ENCODE results near the gene NHSL1. TPM values are rescaled to one million over a fixed set of nuclear protein-coding genes. Genes with fewer than 3 reads are reported as not detected.

Gene NHSL1
- total and polyA plus RNA-seq, 9 of the 15 experiments (the other 6 are each of a cell fraction or from before 2014, with no cell fraction given): 0.09 to 0.20 TPM; not detected in 7

DNA sequence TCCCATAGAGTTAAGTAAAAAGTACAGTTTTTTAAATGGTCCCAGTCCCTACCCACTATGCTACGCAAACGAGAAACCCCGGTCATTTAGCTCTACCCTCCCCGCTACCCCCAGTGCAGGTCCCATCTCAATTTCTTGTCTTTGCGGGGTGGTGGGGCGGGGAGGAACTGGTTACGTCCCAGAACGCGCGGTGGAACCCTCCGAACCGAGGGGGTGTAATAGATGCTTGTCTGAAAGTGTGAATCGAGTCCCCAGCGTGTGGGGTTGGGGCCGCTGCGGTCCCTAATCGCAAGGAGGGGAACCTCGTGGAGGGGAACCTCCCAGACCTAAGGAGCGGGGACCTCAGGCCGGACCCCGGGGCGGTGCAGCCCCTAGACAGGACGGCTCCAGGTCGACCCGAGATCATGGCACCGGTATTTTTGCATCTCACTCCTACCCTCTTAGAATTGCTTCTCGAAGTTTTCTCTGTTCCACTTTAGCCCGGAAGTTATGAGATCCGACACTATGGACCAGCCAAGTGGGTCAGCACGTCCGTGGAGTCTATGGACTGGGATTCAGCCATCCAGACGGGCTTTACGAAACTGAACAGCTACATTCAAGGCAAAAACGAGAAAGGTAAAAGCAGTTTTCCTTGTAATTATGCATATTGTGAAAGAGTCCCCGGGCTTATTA lies 94.5 kb downstream of the NHSL1 start (continued):
- TF ChIP-seq, protein P1, sequence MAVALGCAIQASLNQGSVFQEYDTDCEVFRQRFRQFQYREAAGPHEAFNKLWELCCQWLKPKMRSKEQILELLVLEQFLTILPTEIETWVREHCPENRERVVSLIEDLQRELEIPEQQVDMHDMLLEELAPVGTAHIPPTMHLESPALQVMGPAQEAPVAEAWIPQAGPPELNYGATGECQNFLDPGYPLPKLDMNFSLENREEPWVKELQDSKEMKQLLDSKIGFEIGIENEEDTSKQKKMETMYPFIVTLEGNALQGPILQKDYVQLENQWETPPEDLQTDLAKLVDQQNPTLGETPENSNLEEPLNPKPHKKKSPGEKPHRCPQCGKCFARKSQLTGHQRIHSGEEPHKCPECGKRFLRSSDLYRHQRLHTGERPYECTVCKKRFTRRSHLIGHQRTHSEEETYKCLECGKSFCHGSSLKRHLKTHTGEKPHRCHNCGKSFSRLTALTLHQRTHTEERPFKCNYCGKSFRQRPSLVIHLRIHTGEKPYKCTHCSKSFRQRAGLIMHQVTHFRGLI (CRISPR knock-in tag; IDR thresholded peaks at IDR 0.05): no peak
- TF ChIP-seq CBX5 (IDR thresholded peaks at IDR 0.05; ENCODE audit: borderline replicate concordance, low read depth): no peak
- TF ChIP-seq ZNF232 (CRISPR knock-in tag; IDR thresholded peaks at IDR 0.05): 0 out of 2 replicates have a peak, but pooled peaks have one; percentile 36
- TF ChIP-seq ZNF444 (CRISPR knock-in tag; IDR thresholded peaks at IDR 0.05): no peak
- TF ChIP-seq, protein P2, sequence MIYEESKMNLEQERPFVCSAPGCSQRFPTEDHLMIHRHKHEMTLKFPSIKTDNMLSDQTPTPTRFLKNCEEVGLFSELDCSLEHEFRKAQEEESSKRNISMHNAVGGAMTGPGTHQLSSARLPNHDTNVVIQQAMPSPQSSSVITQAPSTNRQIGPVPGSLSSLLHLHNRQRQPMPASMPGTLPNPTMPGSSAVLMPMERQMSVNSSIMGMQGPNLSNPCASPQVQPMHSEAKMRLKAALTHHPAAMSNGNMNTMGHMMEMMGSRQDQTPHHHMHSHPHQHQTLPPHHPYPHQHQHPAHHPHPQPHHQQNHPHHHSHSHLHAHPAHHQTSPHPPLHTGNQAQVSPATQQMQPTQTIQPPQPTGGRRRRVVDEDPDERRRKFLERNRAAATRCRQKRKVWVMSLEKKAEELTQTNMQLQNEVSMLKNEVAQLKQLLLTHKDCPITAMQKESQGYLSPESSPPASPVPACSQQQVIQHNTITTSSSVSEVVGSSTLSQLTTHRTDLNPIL (CRISPR knock-in tag; IDR thresholded peaks at IDR 0.05): no peak
- TF ChIP-seq HOXB6 (CRISPR knock-in tag; IDR thresholded peaks at IDR 0.05; ENCODE audit: borderline replicate concordance): no peak
- TF ChIP-seq, protein P3, sequence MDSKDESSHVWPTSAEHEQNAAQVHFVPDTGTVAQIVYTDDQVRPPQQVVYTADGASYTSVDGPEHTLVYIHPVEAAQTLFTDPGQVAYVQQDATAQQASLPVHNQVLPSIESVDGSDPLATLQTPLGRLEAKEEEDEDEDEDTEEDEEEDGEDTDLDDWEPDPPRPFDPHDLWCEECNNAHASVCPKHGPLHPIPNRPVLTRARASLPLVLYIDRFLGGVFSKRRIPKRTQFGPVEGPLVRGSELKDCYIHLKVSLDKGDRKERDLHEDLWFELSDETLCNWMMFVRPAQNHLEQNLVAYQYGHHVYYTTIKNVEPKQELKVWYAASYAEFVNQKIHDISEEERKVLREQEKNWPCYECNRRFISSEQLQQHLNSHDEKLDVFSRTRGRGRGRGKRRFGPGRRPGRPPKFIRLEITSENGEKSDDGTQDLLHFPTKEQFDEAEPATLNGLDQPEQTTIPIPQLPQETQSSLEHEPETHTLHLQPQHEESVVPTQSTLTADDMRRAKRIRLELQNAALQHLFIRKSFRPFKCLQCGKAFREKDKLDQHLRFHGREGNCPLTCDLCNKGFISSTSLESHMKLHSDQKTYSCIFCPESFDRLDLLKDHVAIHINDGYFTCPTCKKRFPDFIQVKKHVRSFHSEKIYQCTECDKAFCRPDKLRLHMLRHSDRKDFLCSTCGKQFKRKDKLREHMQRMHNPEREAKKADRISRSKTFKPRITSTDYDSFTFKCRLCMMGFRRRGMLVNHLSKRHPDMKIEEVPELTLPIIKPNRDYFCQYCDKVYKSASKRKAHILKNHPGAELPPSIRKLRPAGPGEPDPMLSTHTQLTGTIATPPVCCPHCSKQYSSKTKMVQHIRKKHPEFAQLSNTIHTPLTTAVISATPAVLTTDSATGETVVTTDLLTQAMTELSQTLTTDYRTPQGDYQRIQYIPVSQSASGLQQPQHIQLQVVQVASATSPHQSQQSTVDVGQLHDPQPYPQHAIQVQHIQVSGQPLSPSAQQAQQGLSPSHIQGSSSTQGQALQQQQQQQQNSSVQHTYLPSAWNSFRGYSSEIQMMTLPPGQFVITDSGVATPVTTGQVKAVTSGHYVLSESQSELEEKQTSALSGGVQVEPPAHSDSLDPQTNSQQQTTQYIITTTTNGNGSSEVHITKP (IDR thresholded peaks at IDR 0.05; ENCODE audit: partially characterized antibody): peak; percentile 27
- no peak for TF ChIP-seq MEF2D (tag; conservative IDR thresholded peaks at IDR 0.05; ENCODE audit: low read depth)
- no peak for TF ChIP-seq STAG1 (CRISPR knock-in tag; IDR thresholded peaks at IDR 0.05; ENCODE audit: borderline replicate concordance)
- TF ChIP-seq FUS (optimal IDR thresholded peaks at IDR 0.05; ENCODE audit: low read depth, low read length): no peak
- TF ChIP-seq, protein P4, sequence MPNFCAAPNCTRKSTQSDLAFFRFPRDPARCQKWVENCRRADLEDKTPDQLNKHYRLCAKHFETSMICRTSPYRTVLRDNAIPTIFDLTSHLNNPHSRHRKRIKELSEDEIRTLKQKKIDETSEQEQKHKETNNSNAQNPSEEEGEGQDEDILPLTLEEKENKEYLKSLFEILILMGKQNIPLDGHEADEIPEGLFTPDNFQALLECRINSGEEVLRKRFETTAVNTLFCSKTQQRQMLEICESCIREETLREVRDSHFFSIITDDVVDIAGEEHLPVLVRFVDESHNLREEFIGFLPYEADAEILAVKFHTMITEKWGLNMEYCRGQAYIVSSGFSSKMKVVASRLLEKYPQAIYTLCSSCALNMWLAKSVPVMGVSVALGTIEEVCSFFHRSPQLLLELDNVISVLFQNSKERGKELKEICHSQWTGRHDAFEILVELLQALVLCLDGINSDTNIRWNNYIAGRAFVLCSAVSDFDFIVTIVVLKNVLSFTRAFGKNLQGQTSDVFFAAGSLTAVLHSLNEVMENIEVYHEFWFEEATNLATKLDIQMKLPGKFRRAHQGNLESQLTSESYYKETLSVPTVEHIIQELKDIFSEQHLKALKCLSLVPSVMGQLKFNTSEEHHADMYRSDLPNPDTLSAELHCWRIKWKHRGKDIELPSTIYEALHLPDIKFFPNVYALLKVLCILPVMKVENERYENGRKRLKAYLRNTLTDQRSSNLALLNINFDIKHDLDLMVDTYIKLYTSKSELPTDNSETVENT (CRISPR knock-in tag; IDR thresholded peaks at IDR 0.05): no peak
- no peak for TF ChIP-seq SMARCC2 (IDR thresholded peaks at IDR 0.05; ENCODE audit: low read depth)
- TF ChIP-seq ZC3H11A (IDR thresholded peaks at IDR 0.05; ENCODE audit: low read depth, low read length): no peak
- no peak for TF ChIP-seq ZKSCAN8 (CRISPR knock-in tag; IDR thresholded peaks at IDR 0.05)
- no peak for TF ChIP-seq ZSCAN32 (CRISPR knock-in tag; IDR thresholded peaks at IDR 0.05)
- TF ChIP-seq CAMTA2 (CRISPR knock-in tag; conservative IDR thresholded peaks at IDR 0.05): no peak
- 0 out of 2 replicates have a peak, but pooled peaks have one; percentile 1 for TF ChIP-seq MAFK (IDR thresholded peaks at IDR 0.05; ENCODE audit: low read length)
- TF ChIP-seq MYNN (IDR thresholded peaks at IDR 0.05): no peak
- no peak for TF ChIP-seq MYNN (CRISPR knock-in tag; IDR thresholded peaks at IDR 0.05)
- TF ChIP-seq CEBPG (CRISPR knock-in tag; IDR thresholded peaks at IDR 0.05): no peak
- TF ChIP-seq CEBPG (tag; conservative IDR thresholded peaks at IDR 0.05 in 1 of 2, IDR thresholded peaks at IDR 0.05 in 1 of 2): 0 out of 4 replicates have a peak, but pooled peaks of 1 of the 2 experiments have one; percentile 8

All from K562 (cell line).